ENCODE results near the gene LRP1B.

- no peak for TF ChIP-seq EZH2 (IDR thresholded peaks at IDR 0.05; ENCODE audit: low read length, missing control alignments)
- no peak for TF ChIP-seq CTCF (conservative IDR thresholded peaks at IDR 0.05 in 1 of 2, IDR thresholded peaks at IDR 0.05 in 1 of 2; ENCODE audit: low read depth in 1 of 2, low read length in 2 of 2)
Observed at GRCh38 chr2:141579071-141579470, 551.7 kb downstream of the LRP1B start.

All from fibroblast of lung (primary cell).